Cortex of kidney (tissue), 1 donor: ENCODE results near the gene UBAC2.

Experiments used
- DNase-seq: peaks from one replicate; lab custom pipeline; 2025; lab: John Stamatoyannopoulos, UW

UBAC2 gene

GRCh38 chr13:99271249-99271648 lies 70.6 kb downstream of the UBAC2 start:
- DNase-seq, result no peak

DNA sequence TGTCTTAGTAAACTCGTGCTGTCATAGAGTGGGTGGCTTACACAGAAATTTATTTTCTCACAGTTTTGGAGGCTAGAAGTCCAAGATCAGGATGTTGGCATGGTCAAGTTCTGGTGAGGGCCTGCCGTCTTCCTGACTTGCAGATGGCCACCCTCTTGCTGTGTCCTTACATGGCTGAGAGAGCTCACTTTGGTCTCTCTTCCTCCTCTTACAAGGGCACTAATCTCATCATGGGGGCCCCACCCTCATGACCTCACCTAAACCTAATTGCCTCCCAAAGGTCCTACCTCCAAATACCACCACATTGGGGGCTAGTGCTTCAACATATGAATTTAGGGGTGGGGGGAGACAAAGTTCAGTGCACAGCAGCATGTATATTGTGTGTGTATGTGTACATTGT lies 71.8 kb downstream of the UBAC2 start:
- DNase-seq, result no peak

DNA sequence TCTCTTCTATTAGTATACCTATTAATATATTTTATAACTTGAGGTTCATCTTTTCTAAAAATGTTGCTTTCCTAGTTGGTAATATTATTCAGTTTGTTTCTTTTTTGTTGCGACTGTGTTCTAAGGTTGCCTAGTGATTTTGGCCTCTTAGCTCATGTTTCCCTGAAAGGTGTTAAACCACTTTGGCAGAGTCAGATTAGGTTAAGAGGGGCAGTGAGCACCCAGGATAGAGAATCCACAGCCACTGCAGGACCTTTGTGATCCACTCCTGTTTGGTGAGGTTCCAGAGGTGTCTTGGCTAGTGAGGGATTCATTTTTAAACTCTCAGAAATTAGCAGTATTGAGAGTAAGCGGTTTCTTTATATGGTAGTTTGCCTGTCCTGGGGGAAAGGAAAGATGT lies 72.5 kb downstream of the UBAC2 start:
- no peak for DNase-seq

GRCh38 chr13:99275093-99275469 lies 74.4 kb downstream of the UBAC2 start:
- no peak for DNase-seq

DNA sequence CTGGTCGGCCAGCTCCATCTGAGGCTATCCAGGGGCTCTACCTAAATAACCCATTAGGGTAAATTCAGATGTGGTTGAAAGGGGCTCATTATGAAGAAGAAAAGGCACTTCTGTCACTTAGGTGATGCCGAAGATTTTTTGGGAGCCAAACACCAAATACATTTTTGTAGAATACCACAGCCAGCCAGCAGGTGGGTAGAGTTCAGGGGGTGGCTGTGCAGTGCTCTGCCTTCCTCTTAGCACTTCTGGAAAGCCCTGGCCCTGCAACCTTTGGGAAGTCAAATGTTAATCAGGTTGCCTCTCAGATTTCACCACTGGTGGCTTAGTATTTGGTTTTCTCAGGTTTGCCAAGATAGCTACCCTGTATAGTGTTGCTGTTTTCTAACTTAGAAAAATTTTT lies 76.1 kb downstream of the UBAC2 start:
- no peak for DNase-seq

- DNase-seq, result no peak
Observed at GRCh38 chr13:99277629-99278028, 77.0 kb downstream of the UBAC2 start.

GRCh38 chr13:99278200-99278599 lies 77.5 kb downstream of the UBAC2 start:
- no peak for DNase-seq

GRCh38 chr13:99278843-99279242 lies 78.2 kb downstream of the UBAC2 start:
- no peak for DNase-seq

DNA sequence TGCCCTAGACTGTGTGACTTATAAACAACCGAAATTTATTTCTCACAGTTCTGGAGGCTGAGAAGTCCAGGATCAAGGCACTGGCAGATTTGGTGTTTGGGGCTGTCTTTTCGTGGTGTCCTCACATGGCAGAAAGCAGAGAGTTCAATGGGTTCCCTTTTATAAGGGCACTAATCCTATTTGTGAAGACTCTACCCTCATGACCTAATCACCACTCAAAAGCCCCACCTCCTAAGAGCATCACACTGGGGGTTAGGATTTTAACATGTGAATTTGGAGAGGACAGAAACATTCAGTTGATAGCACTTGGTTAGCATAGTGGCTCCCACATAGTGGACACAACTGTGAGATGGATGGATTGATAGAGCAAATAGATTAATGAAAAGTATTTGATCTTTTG lies 79.0 kb downstream of the UBAC2 start:
- no peak for DNase-seq

GRCh38 chr13:99280166-99280565 lies 79.5 kb downstream of the UBAC2 start:
- no peak for DNase-seq

DNA sequence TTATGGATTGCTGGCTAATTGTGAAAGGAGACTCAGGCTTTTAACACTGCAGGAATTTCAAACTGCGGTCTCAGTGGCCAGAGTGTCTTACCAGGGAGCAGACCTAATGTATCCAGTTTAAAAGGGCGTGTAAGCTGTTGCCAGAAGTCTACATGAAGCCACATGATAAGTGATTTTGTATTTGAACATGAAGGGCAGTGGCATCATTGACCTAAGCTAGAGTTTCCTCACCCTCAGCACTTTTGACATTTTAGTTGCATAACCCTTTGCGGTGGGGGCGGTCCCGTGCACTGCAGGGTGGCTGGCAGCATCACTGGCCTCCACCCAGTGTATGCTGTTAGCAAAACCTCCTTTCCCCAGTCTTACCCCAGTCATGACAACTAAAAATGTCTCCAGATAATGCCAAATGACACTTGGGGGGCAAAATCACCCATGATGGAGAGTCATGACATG lies 81.2 kb downstream of the UBAC2 start:
- no peak for DNase-seq

GRCh38 chr13:99282264-99283231 lies 81.9 kb downstream of the UBAC2 start:
- DNase-seq, result no peak

DNA sequence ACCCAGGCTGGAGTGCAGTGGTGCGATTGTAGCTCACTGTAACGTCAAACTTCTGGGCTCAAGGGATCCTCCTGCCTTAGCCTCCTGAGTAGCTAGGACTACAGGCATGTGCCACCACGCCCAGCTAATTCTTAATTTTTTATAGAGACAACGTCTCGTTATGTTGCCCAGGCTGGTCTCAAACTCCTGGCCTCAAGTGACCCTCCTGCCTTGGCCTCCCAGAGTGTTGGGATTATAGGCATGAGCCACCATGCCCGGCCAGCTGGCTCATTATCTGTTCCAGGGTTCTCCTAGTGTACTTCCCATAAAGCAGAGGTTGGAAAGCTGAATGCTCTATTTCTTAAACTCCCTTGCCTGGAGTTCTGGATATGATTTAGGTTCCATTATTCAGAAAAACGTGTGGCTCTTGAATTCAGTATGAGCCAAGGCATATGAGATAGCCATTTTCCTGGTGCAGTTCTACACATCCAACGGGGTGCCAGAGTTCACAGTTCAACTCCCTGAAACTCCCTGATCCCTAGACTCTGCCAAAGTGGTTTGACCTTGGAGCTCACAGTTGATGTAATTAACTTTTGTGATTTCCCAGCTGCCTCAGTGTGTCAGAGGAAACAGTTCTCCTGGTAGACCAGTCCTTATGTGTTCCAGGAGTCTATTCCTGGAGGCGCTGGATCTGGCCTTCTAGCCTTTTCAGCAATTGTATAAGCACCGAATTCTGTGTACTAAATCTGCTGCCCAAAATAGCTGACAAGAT lies 85.0 kb downstream of the UBAC2 start:
- no peak for DNase-seq

DNA sequence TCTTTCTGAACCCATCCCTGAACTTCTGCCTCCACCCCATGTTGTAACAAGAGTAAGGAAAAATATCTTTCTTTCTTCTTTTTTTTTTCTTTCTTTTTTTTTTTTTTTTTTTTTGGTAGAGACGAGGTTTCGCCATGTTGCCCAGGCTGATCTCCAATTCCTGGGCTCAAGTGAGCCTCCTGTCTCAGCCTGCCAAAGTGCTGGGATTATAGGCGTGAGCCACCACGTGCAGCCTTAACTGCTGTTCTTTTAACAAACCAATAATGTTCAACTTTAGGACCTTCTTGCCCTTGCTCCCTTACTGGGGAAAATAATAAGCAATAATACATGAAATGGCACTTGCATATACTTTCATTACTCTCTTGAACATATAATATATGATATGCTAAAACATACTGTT lies 86.9 kb downstream of the UBAC2 start:
- no peak for DNase-seq

DNA sequence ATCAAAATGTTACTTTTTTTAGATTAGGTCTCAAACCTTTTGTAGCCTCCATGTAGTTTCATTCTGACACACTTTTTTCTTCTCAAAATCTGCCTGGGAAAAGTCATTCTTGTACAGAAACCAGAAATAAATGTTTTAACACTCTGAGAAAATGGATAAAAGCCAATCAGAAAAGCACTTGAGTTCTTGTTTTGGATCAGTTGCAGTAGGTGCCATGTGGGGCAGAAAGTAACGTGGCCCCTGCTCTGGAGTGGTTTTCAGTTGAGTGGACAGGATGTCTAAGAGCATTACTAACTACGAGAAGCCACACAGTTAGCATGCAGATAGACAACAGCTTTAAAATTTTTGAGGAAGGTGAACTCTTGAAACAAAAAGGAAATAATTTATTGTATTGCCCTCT lies 87.4 kb downstream of the UBAC2 start:
- no peak for DNase-seq

GRCh38 chr13:99289271-99289670 lies 88.6 kb downstream of the UBAC2 start:
- DNase-seq, result no peak

DNA sequence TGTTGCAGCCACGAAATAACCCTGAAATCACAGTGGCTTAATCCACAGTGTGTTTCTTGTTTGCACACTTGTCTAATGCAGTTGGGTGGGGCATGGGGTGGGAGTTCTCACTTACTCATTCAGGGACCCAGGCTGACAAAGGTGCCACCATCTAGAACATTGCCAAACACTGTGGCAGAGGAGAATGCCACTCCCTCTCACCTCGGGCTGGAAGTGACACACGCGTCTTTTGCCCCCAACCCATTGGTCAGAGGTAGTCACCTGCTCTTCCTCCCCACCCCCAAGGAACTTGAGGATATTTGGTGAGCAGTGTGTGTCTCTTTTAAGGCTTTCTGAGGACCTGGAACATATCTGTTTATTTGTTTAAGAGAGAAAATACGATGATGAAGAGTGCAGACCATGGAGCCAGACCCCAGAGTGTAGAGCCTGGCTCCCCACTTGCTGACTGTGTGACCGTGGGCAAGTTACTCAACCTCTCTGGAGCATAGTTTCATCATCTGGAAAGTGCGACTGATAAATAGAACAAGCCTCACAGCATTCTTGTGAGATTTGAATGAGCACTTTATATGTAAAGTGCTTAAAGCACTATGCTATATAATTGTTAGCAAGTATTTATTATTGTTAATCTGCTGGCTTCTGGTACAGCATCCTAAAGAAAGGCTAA lies 89.2 kb downstream of the UBAC2 start:
- no peak for DNase-seq

- no peak for DNase-seq
Observed at GRCh38 chr13:99290894-99291293, 90.2 kb downstream of the UBAC2 start.

DNA sequence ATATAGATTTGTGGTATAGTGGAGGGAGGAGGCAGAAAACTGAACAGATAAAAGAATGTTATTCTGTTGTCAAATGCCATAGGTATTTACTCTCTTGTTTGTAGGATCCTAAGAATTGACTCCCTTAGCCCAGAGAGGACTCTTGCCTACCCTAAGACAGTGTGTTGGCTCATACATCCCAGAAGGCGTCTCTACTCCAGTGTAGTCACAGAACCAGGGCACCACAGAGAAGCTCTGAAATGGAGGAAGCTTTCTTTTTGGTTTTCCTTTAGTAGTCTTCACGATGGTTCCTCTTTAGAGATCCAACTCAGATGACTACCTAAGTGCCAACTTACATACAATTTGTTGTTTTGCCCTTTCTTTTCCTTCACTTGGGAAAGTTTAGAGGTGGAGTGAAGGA lies 92.5 kb downstream of the UBAC2 start:
- DNase-seq, result no peak

GRCh38 chr13:99294198-99294597 lies 93.5 kb downstream of the UBAC2 start:
- no peak for DNase-seq

- no peak for DNase-seq
Observed at GRCh38 chr13:99294958-99295357, 94.3 kb downstream of the UBAC2 start.

DNA sequence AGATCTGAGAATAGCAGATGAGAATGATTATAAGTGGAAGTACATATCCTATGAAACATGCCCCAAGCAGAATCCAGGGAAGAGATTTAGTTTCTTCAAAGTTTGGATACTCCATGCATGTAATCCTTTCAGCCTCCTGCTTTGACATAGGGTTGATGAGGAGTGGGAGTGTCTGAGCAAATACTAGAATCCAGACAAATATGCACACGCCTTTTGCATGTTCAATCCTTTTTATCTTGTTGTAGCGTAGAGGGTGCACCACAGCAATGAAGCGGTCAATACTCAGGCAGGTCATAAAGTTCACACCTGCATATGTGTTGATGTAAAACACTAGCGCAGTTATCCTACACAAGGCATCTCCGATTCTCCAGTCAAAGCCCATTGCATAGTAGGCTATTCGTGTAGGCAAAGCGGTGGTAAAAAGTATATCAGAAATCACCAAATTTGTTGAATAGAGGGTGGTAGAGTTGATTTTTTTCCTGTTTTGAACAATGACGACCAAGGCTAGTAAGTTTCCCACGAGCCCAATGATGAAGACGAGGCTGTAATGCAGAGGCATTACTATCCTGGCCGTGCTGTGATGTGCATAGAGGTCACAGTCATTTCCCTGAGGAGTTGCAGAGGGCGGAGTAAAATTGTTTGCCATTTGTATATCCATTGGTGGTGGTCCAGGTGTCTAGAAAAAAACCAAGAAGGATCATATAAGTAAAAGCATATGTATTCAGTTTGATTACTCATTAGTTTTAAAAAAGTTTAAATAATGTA lies 95.0 kb downstream of the UBAC2 start:
- no peak for DNase-seq
